SIG-M5 treated with dmso at 0.1 percent for 504 hours (cell line): Measurements from ENCODE around the gene INKA2.
"Not testable (repeated sequence)": the region's sequence is repeated elsewhere in the genome, so short reads cannot be mapped to it uniquely, and the experiment has no call there.

ENCODE experiments used
- DNase-seq: peaks from one replicate; lab custom pipeline; 2025; ENCODE audit not compliant: unreplicated experiment; lab: John Stamatoyannopoulos, UW

INKA2 gene

GRCh38 chr1:111751906-111752575, 12.8 kb upstream of the INKA2 start:
- no peak for DNase-seq

DNA sequence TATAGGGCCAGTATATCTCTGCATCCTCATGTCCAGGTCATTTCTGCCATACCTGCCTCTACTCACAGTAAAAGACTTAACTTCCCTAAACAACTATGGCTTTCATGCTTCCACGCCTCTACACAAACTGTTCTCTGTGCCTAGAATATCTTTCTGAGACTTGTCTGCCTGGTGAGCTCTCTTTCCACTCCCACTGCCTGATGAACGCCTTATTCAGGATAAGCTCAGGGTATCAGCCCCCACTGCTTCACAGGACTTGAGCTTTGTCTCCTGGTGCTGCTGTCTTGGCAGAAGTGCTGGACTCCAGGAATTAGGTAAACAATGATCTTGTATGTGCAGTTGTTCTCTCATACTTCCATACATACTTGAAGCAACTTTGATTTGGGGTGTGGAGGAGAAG, 11.7 kb upstream of the INKA2 start:
- no peak for DNase-seq

GRCh38 chr1:111749628-111750027, 10.4 kb upstream of the INKA2 start:
- DNase-seq: no peak

DNA sequence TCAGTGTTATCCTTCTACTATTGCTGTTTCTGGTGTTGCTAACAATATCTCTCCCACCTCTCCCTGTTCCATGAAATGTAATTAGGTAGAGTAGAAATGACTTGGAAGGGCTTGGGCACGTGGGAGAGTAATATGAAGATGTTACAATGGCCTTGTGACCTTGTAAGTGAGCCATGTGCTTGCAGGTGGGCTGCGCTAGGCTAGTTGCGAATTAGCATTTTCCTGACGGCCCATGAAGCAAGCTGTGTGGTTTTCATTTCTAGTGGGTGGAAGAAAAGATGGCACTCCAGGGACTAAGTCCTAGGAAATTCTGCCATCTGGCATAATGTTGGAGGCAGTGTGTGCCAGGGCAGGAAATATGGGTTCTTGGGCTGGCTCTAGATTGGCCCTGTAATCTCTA, 8.8 kb upstream of the INKA2 start:
- no peak for DNase-seq

DNA sequence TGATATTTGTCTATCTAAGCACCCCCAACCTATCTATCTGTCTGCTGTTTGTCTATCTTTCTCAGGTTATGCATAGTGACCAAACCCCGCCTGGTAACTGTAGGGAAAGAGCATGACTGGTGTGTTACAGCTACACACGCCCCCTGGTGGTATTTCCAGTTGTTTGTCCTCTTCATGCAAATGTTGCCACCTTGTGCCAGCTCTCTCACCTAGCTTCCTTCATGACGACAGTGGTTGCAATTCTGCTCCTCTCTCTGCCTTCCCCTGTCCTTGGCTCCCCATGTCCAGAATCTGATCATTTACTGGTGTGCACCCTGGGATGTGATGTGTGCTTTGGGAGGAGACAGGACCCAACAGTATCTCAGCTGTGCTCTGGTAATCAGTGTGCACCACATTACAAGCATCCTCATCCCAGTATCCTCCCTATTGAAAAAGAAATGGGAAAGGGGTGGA, 8.1 kb upstream of the INKA2 start:
- peak; percentile 81 for DNase-seq

DNA sequence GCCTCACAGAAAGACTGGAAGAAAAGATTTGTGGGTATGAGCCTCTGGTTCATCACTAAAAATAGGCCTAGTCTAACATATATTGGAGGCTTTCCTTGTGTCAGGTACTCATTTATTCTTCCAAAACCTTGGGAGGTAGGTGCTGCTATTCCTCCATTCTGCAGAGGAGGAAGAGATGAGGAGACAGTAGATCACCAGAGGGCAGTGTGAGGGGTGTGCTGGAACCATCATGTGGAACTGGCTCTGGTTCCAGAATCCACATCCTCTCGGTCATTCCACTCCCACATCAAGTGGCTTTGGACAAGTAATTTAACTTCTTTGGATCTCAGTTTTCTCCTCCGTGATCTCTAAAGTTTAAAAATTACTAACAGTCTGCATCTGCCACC, 7.4 kb upstream of the INKA2 start:
- DNase-seq: no peak

- DNase-seq: no peak
Observed at GRCh38 chr1:111745675-111746613, 6.7 kb upstream of the INKA2 start.

DNA sequence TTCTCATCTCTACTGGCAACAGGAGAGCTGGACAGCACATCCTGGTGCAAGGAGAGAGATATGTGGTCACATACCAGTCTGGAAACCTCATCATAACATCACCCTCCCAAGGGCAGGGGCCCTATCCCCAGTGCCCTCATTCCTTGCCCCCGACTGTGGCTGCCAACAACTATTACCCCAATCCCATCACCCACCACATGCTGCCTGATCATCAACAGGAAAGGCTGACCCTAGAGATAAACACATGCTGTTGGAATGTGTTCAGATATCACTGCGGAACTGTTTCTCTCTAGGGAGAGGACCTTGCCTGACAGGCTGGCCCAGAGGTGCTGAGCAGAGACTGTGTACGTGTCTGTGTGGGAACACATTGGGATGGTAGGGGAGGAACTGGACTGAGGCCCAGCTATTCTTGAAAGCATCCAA, 4.5 kb upstream of the INKA2 start:
- no peak for DNase-seq

DNA sequence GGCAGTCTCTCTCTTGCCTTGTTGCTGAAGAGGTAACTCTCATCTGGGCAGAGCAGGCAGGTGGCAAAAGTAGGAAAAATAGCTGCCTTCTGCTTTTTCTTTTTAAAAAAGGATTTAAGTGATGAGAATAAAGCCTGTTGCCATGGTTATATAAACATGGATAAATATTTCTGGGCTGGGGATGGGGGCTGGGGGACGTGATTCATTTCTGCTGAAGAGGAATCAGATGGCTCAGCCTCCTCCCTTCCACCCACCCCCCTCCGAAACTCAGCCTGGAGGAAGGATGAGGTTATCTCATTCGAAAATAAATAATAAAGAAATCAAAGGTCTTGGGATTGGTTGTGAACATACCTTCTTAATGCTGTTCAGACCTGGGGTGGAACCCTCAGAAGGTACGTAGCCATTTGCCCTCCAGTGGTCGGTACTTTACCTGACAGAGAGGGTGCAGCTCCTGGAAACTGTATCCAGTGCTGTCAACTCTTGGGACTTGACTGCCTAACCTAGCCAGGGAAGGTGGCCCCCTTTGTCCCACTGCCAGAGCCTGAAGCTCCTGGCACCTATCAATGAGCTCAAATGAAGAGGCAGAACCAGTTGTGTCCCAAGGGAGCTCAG, 3.8 kb upstream of the INKA2 start:
- no peak for DNase-seq

DNA sequence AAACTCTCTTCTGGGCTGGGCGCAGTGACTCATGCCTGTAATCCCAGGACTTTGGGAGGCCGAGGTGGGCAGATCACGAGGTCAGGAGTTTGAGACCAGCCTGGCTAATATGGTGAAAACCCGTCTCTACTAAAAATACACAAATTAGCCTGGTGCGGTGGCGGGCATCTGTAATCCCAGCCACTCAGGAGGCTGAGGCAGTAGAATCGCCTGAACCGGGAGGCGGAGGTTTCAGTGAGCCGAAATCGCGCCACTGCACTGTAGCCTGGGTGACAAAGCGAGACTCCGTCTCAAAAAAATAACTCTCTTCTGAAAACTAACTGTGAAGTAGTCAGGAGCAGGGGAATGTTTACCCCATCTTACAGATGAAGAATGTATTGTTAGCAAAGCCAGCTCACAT, 3.1 kb upstream of the INKA2 start:
- DNase-seq: not testable (repeated sequence)

GRCh38 chr1:111739925-111740765, 950 bp upstream of the INKA2 start:
- DNase-seq: no peak

DNA sequence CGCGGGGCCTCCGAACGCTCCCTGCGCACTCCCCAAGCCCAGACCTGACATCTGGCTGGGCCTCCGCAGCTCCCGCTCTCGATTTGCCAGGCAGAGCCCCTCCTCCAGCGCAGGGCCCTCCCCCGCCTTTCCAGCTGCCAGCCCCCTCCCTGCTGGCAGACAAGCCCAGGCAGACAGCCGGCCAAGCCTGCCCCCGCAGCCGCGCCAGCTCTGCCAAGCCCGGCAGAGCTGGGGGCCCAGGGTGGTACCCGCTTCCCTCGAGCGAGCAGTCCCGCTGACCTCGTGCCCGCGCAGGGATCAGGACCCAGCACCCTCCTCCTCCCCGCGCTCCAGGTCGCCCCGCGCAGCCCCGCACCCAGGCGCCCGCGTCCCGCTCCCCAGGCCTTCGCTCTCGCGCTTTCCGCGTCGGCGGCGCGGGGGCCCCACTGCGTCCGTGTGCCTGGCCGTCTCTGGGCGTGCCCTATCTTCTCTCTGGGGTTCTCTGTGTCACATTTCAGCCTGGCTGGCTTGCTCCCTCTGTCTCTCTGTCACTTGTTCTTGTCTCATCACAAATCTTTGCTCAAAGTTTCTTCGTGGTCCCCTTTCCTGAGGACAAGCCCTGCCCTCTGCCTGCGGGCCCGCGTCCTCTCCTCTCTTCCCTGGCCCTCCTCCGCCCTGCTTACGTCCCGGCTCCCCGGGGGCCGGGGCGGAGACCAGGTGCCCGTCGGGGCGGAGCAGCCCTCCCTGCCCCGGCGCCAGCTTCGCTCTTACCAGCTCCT, 580 bp downstream of the INKA2 start:
- DNase-seq: peak; percentile 73

DNA sequence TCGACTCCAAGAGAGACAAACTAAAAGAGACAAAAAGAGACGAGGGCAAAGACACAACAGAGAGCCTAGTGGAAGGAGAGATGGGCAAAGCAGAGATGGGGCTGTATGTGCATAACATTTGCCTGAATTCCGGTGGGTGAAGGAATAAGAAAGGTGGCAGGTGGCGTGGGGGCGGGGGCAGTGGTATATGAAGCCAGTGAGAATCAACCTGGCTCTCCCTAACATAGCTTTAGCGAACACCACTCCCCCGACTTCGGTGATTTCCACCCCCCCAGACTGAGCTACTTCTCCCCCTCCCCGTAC, 1.1 kb downstream of the INKA2 start:
- DNase-seq: no peak

DNA sequence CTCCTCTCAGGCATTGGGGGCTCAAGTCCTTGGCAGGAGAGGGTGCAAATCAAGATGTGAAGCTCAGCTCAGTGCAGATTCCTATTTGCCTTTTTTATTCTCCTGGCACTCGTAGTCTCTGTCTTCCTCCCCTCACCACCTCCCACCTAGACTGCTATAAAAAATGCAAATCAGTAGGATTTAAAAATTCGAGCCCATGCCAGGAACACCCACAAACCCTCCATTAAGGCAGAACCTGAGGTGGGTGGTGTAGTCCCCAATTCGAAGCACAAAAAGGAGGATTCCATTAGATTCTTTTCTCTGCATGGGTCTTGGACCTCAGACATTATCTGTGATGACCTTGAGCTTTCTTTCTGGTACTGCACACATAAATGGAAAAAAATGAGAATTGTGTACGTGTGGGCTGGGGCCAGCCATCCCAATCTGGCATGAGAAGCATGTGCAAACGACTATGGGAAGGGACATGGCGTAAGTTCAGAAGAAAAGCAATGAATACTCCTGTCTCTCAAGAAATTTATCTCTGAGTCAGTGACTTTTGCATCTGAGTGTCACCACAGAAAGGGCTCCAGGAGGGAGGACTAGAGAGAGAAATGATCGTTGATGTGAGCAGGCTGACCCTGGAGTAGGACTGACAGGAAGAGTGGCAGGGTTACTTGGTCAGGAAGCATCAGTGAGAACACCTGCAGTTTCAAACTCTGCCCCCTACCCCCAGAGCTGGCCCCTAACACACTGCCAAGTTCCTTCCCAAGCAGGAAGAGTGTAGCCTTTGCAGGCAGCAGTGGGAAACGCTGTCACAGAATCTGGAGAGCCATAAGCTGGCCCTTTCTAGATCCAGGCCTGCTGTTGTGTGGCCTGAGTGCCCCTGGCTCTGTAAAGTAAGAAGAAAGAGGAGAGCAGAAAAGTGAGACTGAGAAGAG, 1.7 kb downstream of the INKA2 start:
- no peak for DNase-seq

DNA sequence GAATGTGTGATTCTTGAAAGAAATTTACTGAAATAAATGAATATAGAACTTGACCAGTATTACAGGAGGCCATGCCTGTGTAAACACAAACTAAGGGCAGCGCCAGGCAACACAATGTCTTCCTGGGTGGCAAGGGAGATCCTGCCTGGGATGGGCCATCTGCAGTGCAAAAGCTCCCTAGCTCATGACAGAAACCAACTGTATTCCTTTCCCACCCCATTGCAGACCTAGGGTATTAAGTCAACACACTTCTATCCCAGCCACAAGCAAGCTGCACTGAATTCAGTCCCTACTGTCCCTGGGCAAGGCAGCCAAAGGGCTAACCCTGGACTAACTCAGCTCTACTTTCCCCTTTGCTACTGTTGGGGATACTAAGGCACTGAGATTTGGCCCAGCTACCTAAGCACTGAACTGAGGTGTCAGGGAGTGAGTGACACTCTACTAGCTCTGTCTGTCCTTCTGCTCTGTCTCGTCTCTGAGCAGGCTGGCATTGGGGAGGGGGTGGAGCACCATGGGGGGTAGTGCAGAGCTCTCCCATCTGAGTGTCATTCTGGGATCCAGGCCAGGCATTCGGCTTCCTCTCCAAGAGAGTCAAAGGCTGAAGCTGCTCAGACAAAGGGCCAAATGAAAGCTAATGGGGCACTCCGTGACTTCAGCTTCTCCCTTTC, 2.5 kb downstream of the INKA2 start:
- DNase-seq: no peak

- DNase-seq: no peak
Observed at GRCh38 chr1:111735858-111736544, 3.2 kb downstream of the INKA2 start.

DNA sequence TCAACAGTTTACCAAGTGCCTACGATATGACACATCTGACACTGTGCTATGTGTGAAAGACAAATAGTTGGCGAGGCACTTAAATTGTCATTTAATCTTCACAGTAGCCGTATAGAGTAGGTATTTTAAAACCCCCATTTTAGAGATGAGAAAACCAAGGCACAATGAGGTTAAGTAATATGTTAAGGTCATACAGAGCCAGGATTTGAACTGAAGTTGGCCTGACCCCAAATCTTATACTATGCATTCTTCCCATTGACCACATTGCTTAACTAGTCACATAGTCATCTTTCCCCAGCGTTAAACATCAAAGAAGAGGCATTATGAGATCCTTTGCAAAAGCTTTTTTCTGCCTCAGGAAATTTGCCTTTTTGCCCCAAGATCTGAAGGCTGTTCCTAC, 3.9 kb downstream of the INKA2 start:
- DNase-seq: no peak

- no peak for DNase-seq
Observed at GRCh38 chr1:111734856-111735255, 4.3 kb downstream of the INKA2 start.
